ENCODE measurements around the gene PTPN3. TPM values are rescaled to one million over a fixed set of nuclear protein-coding genes. Genes with fewer than 3 reads are reported as not detected.

Gene PTPN3
- total RNA-seq, 1 experiment from 2014 or later, result 10.4 TPM

DNA sequence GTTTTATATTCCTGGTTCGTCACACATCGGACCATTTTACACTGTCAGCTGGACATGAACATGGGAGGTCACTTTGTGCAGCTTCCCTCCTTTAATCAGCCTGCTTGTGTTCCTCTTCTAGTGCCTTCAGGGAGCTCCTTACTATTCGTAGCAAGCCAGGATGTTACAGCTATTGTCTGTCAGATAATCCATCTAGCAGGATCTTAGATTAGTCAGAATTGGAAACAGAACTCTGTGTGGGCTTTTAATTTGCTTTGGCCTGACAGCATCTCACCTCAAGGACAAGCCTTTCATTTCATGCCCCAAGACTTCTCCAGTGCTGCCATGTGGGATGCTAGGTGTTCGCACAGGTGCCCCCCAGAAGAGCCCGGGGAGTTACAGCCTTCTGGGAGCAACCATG lies 147.1 kb downstream of the PTPN3 start:
- H3K36me3 ChIP-seq (ENCODE audit: control insufficient read depth, insufficient read depth, low read length), result no peaks in the 10 kb centered on the region
- intact Hi-C loops (cut with micrococcal nuclease; ENCODE audit: unreplicated experiment) (no loop called here), in situ Hi-C loops (cut with HindIII; ENCODE audit: low pct_unique_long_range_greater_than_20kb, low sequenced_read_pairs) (no loop called here)
- DNase-seq (ENCODE audit: low read depth, low spot score), result no peak
- no peaks in the 10 kb centered on the region for H3K9me3 ChIP-seq (ENCODE audit: control insufficient read depth, insufficient read depth, low read depth, low read length)
- POLR2A ChIA-PET, result no interaction called here
- H3K27ac ChIP-seq (ENCODE audit: low read length), result no peak overlapping the region
- no TSS peak for BruUV-seq (replicated peaks)
- ATAC-seq, result no peak
- no peak for TF ChIP-seq SIN3A (IDR thresholded peaks at IDR 0.05; ENCODE audit: borderline replicate concordance, insufficient read depth, low read depth, low read length)
- TF ChIP-seq REST (IDR thresholded peaks at IDR 0.05; ENCODE audit: insufficient read depth in 1 of 2, low read depth in 2 of 2, low read length in 1 of 2), result no peak
- no peak for TF ChIP-seq TCF7L2 (IDR thresholded peaks at IDR 0.05; ENCODE audit: low read depth, low read length)
- TF ChIP-seq, protein P1, sequence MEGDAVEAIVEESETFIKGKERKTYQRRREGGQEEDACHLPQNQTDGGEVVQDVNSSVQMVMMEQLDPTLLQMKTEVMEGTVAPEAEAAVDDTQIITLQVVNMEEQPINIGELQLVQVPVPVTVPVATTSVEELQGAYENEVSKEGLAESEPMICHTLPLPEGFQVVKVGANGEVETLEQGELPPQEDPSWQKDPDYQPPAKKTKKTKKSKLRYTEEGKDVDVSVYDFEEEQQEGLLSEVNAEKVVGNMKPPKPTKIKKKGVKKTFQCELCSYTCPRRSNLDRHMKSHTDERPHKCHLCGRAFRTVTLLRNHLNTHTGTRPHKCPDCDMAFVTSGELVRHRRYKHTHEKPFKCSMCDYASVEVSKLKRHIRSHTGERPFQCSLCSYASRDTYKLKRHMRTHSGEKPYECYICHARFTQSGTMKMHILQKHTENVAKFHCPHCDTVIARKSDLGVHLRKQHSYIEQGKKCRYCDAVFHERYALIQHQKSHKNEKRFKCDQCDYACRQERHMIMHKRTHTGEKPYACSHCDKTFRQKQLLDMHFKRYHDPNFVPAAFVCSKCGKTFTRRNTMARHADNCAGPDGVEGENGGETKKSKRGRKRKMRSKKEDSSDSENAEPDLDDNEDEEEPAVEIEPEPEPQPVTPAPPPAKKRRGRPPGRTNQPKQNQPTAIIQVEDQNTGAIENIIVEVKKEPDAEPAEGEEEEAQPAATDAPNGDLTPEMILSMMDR (IDR thresholded peaks at IDR 0.05), result no peak
- TF ChIP-seq POLR2AphosphoS5 (IDR thresholded peaks at IDR 0.05; ENCODE audit: low read depth, low read length), result no peak
- no peak overlapping the region for H3K4me3 ChIP-seq (ENCODE audit: low read depth in 2 of 2, low read length in 2 of 2)
- H3K4me1 ChIP-seq (ENCODE audit: control insufficient read depth, insufficient read depth, low read length), result no peaks in the 10 kb centered on the region
- no peaks in the 10 kb centered on the region for H3K27me3 ChIP-seq (ENCODE audit: control insufficient read depth, insufficient read depth, low read length)
- CTCF ChIA-PET, result no interaction called here

- no peak overlapping the region for H3K4me3 ChIP-seq (ENCODE audit: low read depth in 2 of 2, low read length in 2 of 2)
- no peaks in the 10 kb centered on the region for H3K27me3 ChIP-seq (ENCODE audit: control insufficient read depth, insufficient read depth, low read length)
- DNase-seq (ENCODE audit: low read depth, low spot score) (peak; percentile 12), ATAC-seq (peak; percentile 72)
- H3K4me1 ChIP-seq (ENCODE audit: control insufficient read depth, insufficient read depth, low read length), result no peaks in the 10 kb centered on the region; the same call in 1 of the 2 replicates
- TF ChIP-seq, protein P1 (IDR thresholded peaks at IDR 0.05), result no peak
- no peak for TF ChIP-seq POLR2AphosphoS5 (IDR thresholded peaks at IDR 0.05; ENCODE audit: low read depth, low read length)
- TF ChIP-seq REST (IDR thresholded peaks at IDR 0.05; ENCODE audit: insufficient read depth in 1 of 2, low read depth in 2 of 2, low read length in 1 of 2), result no peak
- TF ChIP-seq SIN3A (IDR thresholded peaks at IDR 0.05; ENCODE audit: borderline replicate concordance, insufficient read depth, low read depth, low read length), result no peak
- no peak for TF ChIP-seq TCF7L2 (IDR thresholded peaks at IDR 0.05; ENCODE audit: low read depth, low read length)
- BruUV-seq (replicated peaks), result no TSS peak
- in situ Hi-C loops (cut with HindIII; ENCODE audit: low pct_unique_long_range_greater_than_20kb, low sequenced_read_pairs), result no loop called here
- intact Hi-C loops (cut with micrococcal nuclease; ENCODE audit: unreplicated experiment), result no loop called here
- ChIA-PET POLR2A (no interaction called here), CTCF (interaction anchor here (0.7 kb wide), 1 partner anchor 55 kb away, joined by 3 read pairs; no protein-coding TSS in a partner anchor)
- H3K9me3 ChIP-seq (ENCODE audit: control insufficient read depth, insufficient read depth, low read depth, low read length), result no peaks in the 10 kb centered on the region
- no peak overlapping the region for H3K27ac ChIP-seq (ENCODE audit: low read length)
- no peaks in the 10 kb centered on the region for H3K36me3 ChIP-seq (ENCODE audit: control insufficient read depth, insufficient read depth, low read length)
Observed at GRCh38 chr9:109349421-109349846, 148.7 kb downstream of the PTPN3 start.
